K562 (cell line): Measurements from ENCODE around the gene PRKAR2B. TPM values are rescaled to one million over a fixed set of nuclear protein-coding genes. Genes with fewer than 3 reads are reported as not detected.

Source experiments
- ATF7 ChIP-seq: fragments of 450-650 bp; IDR thresholded peaks from 2 replicates; pipeline ENCODE4 v1.7.1; 2014; ENCODE audit warnings: mild to moderate bottlenecking, moderate library complexity
- C11orf30 ChIP-seq: fragments of 450-650 bp; IDR thresholded peaks from 2 replicates; pipeline ENCODE4 v1.6.1; 2016; ENCODE audit warnings: low read depth, mild to moderate bottlenecking
- CEBPB ChIP-seq: fragments of 450-650 bp; IDR thresholded peaks from 2 replicates; pipeline ENCODE4 v1.6.1; 2016; ENCODE audit warnings: missing genetic modification characterization, missing compliant biosample characterization
- DACH1 ChIP-seq: fragments of 450-650 bp; IDR thresholded peaks from 2 replicates; pipeline ENCODE4 v1.6.1; 2018; ENCODE audit not compliant: partially characterized antibody
- ETV6 ChIP-seq, 3 experiments: fragments of 150-350 bp in 1 of 3; sonication (generic) in 1 of 3; formaldehyde crosslinking in 1 of 3; IDR thresholded peaks; 2 replicates each; pipeline versions ENCODE4 v1.6.1 to v1.8.0; 2014 to 2022; ENCODE audit warnings: borderline replicate concordance in 2 of 3, low read depth in 2 of 3, antibody characterized with exemption in 1 of 3, low read length in 1 of 3, mild to moderate bottlenecking in 1 of 3, missing genetic modification reagents in 1 of 3
- FOSL1 ChIP-seq: fragments of 200-800 bp; sonication (Bioruptor generic); conservative IDR thresholded peaks from 2 replicates; pipeline ENCODE4 v1.6.1; 2016; ENCODE audit warnings: missing genetic modification characterization, missing compliant biosample characterization
- FUS ChIP-seq: fragments of 200-400 bp; formaldehyde crosslinking; optimal IDR thresholded peaks from 2 replicates; pipeline ENCODE3; 2017; ENCODE audit warnings: low read depth, low read length
- GTF2F1 ChIP-seq: IDR thresholded peaks from 2 replicates; pipeline ENCODE4 v1.6.1; 2011; ENCODE audit warnings: low read depth, low read length, improper control_type of control experiment
- JUNB ChIP-seq: fragments of 450-650 bp; formaldehyde crosslinking; conservative IDR thresholded peaks from 2 replicates; pipeline ENCODE4 v1.4.0; 2020; ENCODE audit warnings: mild to moderate bottlenecking
- KDM1A ChIP-seq, 2 experiments: fragments of 450-650 bp; IDR thresholded peaks; 2 replicates each; pipeline ENCODE4 v1.6.1; 2016; ENCODE audit warnings: mild to moderate bottlenecking in 2 of 2
- MCM3 ChIP-seq: fragments of 450-650 bp; IDR thresholded peaks from 2 replicates; pipeline ENCODE4 v1.6.1; 2016
- NFIC ChIP-seq: fragments of 450-650 bp; IDR thresholded peaks from 2 replicates; pipeline ENCODE4 v1.6.1; 2017; ENCODE audit warnings: mild to moderate bottlenecking, inconsistent platforms
- NR2C1 ChIP-seq, 2 experiments: fragments of 450-650 bp; IDR thresholded peaks; 2 replicates each; pipeline ENCODE4 v1.6.1; 2017; ENCODE audit warnings: mild to moderate bottlenecking in 2 of 2, antibody characterized with exemption in 1 of 2, inconsistent platforms in 1 of 2, missing compliant biosample characterization in 1 of 2, missing genetic modification characterization in 1 of 2
- RFX7 ChIP-seq: fragments of 250-450 bp; sonication (Bioruptor Pico); IDR thresholded peaks from 2 replicates; pipeline ENCODE4 v1.5.1; 2021; ENCODE audit warnings: mild to moderate bottlenecking
- ZNF586 ChIP-seq: fragments of 450-650 bp; formaldehyde crosslinking; conservative IDR thresholded peaks from 2 replicates; pipeline ENCODE4 v1.4.0; 2020; ENCODE audit warnings: mild to moderate bottlenecking, moderate library complexity
- ZNF717 ChIP-seq: fragments of 250-450 bp; sonication (Bioruptor Pico); IDR thresholded peaks from 2 replicates; pipeline ENCODE4 v1.5.0; 2021
- polyA plus RNA-seq, 8 experiments: library from polyadenylated mRNA; depleted of rRNA in 4 of 8; stranded (reverse) in 5 of 8; unstranded in 3 of 8; fragments of >200 nt; fragmentation: Nextera tagmentation in 2 of 8; fragmentation: Illumina TruSeq in 1 of 8; extraction: Ambion mirVana in 2 of 8; extraction: Trizol in 1 of 8; gene quantifications; 2 replicates each; pipeline versions ENCODE4 v1.2.1 to v1.2.3, GENCODE V29; 2011 to 2014; ENCODE audit warnings: inconsistent platforms in 1 of 8, missing spikeins in 1 of 8
- total RNA-seq, 7 experiments: library from RNA; depleted of rRNA in 6 of 7; stranded (reverse); fragments of >200 nt in 6 of 7; fragmentation: Illumina TruSeq in 2 of 7; extraction: Trizol in 2 of 7; gene quantifications; 2 replicates each; pipeline versions ENCODE4 v1.2.1 to v1.2.3, GENCODE V29; 2011 to 2021; ENCODE audit warnings: low replicate concordance in 1 of 7
- TF ChIP-seq, protein P1 (sequence below), 2 experiments: fragments of 450-650 bp in 1 of 2; sonication (generic) in 1 of 2; formaldehyde crosslinking in 1 of 2; IDR thresholded peaks; 2 replicates each; pipeline versions ENCODE4 v1.7.1 to v1.9.0; 2016 to 2022; ENCODE audit warnings: inconsistent platforms in 1 of 2, mild to moderate bottlenecking in 1 of 2, missing genetic modification reagents in 1 of 2

PRKAR2B gene
- total and polyA plus RNA-seq, 9 of the 15 experiments (the other 6 are each of a cell fraction or from before 2014, with no cell fraction given), result 59.0 to 173 (median 129) TPM

DNA sequence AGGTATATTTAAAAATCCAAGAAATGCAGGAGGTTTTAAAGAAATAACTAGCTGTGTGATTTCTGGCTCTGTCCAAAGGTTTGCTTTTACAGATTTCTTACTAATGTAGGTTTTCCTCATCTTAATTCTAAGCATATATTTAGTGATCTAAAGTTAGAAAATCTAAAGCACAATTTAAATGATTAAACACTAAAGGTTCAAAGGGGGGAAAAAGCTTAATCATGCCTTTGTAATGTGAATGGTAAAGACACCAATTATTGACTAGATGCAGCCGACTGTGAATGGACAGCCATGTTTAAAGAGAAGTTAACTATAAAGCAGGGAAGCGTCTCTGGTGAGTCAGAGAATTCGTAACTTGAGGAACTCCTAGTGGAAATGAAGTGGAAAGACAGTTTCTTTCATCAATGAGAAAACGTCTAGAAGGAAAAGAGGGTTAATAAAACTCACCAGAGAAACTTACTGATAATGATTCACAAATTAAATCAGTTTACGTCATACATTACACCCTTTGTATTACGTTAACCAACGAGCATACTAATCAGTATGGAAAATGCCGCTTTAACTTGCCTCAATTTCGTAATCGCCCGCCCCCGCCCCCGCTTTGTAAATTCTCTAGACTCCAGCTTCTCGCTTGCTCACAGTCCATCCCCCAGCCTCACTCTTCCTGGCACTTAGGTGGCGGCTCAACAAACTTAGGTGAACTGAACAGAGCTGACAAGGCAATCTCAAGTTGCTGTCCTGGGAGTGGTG, 123.2 kb downstream of the PRKAR2B start (continued):
- TF ChIP-seq, protein P1, sequence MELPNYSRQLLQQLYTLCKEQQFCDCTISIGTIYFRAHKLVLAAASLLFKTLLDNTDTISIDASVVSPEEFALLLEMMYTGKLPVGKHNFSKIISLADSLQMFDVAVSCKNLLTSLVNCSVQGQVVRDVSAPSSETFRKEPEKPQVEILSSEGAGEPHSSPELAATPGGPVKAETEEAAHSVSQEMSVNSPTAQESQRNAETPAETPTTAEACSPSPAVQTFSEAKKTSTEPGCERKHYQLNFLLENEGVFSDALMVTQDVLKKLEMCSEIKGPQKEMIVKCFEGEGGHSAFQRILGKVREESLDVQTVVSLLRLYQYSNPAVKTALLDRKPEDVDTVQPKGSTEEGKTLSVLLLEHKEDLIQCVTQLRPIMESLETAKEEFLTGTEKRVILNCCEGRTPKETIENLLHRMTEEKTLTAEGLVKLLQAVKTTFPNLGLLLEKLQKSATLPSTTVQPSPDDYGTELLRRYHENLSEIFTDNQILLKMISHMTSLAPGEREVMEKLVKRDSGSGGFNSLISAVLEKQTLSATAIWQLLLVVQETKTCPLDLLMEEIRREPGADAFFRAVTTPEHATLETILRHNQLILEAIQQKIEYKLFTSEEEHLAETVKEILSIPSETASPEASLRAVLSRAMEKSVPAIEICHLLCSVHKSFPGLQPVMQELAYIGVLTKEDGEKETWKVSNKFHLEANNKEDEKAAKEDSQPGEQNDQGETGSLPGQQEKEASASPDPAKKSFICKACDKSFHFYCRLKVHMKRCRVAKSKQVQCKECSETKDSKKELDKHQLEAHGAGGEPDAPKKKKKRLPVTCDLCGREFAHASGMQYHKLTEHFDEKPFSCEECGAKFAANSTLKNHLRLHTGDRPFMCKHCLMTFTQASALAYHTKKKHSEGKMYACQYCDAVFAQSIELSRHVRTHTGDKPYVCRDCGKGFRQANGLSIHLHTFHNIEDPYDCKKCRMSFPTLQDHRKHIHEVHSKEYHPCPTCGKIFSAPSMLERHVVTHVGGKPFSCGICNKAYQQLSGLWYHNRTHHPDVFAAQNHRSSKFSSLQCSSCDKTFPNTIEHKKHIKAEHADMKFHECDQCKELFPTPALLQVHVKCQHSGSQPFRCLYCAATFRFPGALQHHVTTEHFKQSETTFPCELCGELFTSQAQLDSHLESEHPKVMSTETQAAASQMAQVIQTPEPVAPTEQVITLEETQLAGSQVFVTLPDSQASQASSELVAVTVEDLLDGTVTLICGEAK (IDR thresholded peaks at IDR 0.05), result 0 out of 2 replicates have a peak, but pooled peaks have one; percentile 27
- TF ChIP-seq, protein P1 (CRISPR knock-in tag; IDR thresholded peaks at IDR 0.05), result no peak
- TF ChIP-seq FOSL1 (tag) (peak; percentile 94), ATF7 (peak; percentile 88; the same call in 1 of the 2 replicates), ZNF586 (no peak), JUNB (CRISPR knock-in tag) (peak; percentile 54; the same call in 1 of the 2 replicates), DACH1 (peak; percentile 79), ETV6 (IDR thresholded peaks at IDR 0.05; ENCODE audit: borderline replicate concordance in 1 of 2, low read depth in 2 of 2, low read length in 1 of 2) (no peak), ETV6 (CRISPR knock-in tag; IDR thresholded peaks at IDR 0.05; ENCODE audit: borderline replicate concordance) (no peak), CEBPB (tag) (peak; percentile 98), KDM1A (IDR thresholded peaks at IDR 0.05) (peak; percentile 89), FUS (no peak), ZNF717 (CRISPR knock-in tag) (peak; percentile 39; the same call in 1 of the 2 replicates), MCM3 (no peak), NR2C1 (IDR thresholded peaks at IDR 0.05) (no peak), NR2C1 (tag; IDR thresholded peaks at IDR 0.05) (no peak), C11orf30 (peak; percentile 46; the same call in 1 of the 2 replicates), GTF2F1 (no peak), RFX7 (no peak), NFIC (no peak)
